LNCAP (cell line): ENCODE measurements around the gene CCDC85C.

Source experiments
- TF ChIP-seq, protein P1 (sequence below): fragments of 450-650 bp; IDR thresholded peaks from 2 replicates; pipeline ENCODE4 v1.5.1; 2017; ENCODE audit warnings: mild to moderate bottlenecking

CCDC85C gene

DNA sequence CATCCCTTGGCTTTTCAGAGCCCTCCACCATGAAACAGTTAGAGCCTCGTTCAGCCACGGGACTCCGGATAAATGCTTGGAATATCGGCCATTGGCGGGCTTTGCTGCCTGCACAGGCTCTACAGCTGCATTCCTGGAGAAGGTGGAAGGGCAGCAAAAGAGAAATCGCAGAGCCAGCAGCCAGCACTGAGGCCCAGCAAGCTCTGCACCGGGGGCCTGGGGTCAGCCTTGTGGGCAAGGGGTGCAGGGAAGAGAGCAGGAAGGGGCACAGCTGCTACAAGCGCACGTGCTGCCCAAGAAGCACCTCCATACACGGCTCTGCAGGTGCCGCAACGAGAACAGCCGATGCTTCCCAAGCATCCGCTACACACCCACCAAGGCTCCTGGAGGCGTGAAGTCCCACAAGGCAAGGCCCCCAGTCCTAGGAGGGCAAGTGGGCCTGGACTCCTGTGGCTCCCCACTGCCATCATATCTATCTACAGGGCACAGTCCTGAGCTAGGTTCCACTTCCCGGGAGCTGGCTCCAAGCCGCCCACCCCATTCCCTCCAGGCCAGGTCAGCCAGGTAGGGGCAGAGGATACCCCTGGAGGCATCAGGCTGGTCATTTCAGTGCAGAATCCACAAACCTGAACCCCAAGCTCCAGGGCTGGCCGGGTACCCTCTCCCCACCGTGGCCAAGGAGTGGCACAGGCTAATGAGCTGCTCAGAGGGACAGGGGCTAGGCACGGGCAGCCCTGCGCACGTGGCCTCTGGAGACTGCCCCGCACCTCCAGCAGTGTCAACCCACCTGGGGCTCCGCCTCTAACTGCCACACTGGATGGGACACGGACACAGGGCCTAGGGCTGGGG lies 82.6 kb downstream of the CCDC85C start:
- TF ChIP-seq, protein P1, sequence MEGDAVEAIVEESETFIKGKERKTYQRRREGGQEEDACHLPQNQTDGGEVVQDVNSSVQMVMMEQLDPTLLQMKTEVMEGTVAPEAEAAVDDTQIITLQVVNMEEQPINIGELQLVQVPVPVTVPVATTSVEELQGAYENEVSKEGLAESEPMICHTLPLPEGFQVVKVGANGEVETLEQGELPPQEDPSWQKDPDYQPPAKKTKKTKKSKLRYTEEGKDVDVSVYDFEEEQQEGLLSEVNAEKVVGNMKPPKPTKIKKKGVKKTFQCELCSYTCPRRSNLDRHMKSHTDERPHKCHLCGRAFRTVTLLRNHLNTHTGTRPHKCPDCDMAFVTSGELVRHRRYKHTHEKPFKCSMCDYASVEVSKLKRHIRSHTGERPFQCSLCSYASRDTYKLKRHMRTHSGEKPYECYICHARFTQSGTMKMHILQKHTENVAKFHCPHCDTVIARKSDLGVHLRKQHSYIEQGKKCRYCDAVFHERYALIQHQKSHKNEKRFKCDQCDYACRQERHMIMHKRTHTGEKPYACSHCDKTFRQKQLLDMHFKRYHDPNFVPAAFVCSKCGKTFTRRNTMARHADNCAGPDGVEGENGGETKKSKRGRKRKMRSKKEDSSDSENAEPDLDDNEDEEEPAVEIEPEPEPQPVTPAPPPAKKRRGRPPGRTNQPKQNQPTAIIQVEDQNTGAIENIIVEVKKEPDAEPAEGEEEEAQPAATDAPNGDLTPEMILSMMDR, result no peak

- TF ChIP-seq, protein P1, result no peak
Observed at GRCh38 chr14:99520571-99521081, 83.4 kb downstream of the CCDC85C start.

DNA sequence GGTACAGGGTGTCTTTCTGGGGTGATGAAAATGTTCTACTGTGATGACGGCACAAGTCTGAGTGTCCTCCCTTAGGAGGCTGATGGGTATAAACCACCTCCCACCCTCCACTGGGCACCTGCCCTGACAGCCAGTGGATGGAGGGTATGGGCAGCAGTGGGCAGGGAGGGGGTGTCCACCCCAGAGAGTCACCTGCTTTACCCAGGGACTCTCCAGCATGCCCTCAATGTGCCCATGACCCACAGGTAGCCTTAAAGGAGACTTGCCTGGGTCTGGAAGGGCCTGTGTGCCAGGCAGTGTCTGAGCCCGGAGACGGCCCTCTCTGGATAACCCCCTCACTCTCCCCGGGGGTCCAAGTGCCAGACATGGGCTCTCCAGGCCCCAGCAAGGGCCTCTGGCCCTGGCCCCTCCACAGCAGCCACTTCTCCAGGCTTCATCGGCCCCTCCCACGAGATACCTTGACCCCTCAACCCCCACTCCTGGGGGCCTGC lies 84.0 kb downstream of the CCDC85C start:
- TF ChIP-seq, protein P1, result no peak

DNA sequence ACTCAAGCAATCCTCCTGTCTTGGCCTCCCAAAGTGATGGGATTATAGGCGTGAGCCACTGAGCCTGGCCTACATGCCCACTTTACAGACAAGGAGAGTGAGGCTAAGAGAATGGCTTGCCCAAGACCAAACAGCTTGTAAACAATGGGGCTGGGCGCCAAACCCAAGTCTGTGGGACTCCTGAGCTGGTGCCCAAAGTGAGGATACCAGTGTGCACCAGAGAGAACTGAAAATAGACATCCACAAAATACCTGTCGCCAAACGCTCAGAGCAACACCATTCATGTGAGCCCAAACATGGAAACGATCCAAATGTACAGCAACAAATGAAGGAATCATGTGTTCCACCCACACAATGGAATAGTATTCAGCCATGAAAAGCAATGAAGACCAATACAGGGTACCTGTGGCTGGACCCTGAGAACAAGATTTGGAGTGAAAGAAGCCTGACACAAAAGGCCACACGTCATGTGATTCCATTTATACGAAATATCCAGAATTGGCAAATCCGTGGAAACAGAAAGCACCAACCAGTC lies 84.6 kb downstream of the CCDC85C start:
- TF ChIP-seq, protein P1, result no peak

DNA sequence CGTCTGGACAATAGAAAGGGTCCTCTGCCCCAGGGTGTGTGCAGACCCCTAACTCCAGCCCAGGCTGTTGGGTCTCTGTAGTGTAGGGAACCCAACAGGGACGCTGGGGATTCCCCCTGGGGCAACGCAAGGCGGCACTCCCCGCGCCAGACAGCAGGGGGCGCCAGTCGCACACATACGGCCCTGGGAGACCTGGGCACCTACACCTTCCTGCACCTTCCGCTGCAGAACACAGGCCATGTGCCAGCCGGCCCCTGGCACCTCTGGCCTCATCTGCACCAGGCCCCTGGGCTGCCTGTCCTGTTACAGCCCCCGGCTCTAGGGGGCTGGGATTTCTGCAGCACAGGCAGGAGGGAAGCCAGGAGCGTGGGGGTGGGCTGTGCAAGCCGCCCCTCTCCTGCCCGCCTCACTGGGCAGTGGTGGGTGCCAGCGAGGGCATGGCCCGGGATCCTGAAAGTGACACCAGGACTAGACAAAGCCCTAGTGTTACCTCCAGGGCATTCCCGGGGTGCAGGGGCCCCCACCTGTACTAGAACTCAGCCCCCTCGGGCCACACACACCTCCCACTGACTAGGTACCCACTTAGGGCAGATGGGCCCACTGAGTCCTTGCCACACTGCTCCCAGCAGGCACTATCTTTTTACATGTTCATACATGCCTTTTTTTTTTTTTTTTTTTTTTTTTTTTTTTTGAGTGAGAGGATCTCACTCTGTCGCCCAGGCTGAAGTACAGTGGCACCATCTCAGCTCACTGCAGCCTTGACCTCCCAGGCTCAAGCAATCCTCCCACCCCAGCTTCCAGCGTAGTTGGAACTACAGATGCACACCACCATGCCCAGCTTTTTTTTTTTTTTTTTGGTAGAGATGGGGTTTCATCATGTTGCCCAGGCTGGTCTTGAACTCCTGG lies 85.3 kb downstream of the CCDC85C start:
- TF ChIP-seq, protein P1, result peak; percentile 97

GRCh38 chr14:99517643-99518381 lies 86.2 kb downstream of the CCDC85C start:
- TF ChIP-seq, protein P1, result no peak
